ENCODE data around the gene UBE4A.
A peak's percentile ranks its signal among the peaks of the same experiment; 100 is the strongest.

Gene UBE4A

DNA sequence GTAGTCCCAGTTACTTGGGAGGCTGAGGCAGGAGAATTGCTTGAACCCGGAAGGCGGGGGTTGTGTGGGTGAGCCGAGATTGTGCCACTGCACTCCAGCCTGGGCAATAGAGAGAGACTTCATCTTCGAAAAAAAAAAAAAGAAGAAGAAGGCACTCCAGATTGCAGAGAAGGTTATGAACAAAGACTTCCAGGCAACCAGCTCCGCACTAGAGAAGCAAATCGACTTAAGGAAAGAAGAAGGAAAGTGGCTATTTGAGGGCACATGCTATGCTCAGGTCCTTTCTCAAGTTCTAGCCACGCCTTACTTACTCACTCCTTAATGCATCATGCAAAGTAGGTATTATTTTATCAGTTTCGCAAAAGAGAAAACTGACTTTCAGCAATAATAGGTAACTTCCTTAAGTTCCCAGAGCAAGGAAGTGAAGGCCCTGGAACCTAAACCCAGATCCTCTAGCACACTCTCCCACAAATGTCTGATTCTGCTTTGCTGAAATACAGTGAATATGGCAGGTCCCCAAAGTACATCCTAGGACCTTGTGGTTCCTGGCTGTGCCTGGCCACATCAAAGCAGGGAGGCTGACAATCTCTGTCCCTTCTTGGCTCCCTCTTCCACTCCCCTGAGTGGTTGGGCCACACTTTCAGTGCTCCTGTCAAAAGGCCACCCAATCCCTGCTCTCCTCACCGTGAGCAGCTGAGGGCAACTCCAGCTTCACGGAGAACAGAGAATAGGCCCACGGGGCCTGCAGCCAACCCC lies 40.6 kb upstream of the UBE4A start:
- H3K27ac ChIP-seq: peak overlapping the region in 10 of 11 experiments; percentile 5 to 88 (median 58); a peak in 18 of 22 replicates
- H3K27me3 ChIP-seq: no peaks in the 10 kb centered on the region
- TF ChIP-seq Cebpa-rat (IDR thresholded peaks at IDR 0.05): no peak
- H3K36me3 ChIP-seq: no peaks in the 10 kb centered on the region
- H3K4me2 ChIP-seq: peak overlapping the region; percentile 80 to 95 (median 86)
- no peak overlapping the region for H3K4me3 ChIP-seq
- peaks cover 0 to 5% (median 0%) of the 10 kb centered on the region in 11 experiments; a peak in 2 of 22 replicates for H3K9me3 ChIP-seq (replicated peaks in 1 of 11)
- H3K4me1 ChIP-seq: peaks cover 76 to 94% (median 86%) of the 10 kb centered on the region in 10 experiments
- peak overlapping the region in 7 of 11 experiments; percentile 14 to 41 (median 26); a peak in 7 of 22 replicates for H3K9ac ChIP-seq
- H4K20me1 ChIP-seq: no peaks in the 10 kb centered on the region

DNA sequence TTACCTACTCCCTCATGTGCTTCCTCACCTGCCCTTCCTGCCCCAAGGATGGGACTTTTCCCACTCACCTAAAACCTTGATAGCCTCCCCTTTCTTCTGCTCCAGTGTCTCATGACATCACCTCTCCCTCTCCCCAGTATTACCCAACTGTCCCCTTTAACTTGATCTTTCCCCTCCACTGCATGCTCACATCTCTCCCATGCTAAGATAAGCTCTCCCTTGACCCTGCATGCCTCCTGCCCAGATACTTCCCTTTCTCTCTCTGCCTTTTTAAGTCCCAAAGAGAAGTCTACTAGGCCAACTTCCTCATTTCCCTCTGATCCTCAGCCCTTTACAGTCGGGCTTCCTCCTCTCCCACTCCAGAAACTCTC lies 40.1 kb upstream of the UBE4A start:
- Histone ChIP-seq H3K4me2 (peak overlapping the region; percentile 80 to 95 (median 86)), H4K20me1 (no peaks in the 10 kb centered on the region), H3K27ac (peak overlapping the region in 10 of 11 experiments; percentile 5 to 88 (median 62); a peak in 18 of 22 replicates), H3K9me3 (replicated peaks in 1 of 11) (peaks cover 0 to 5% (median 0%) of the 10 kb centered on the region in 11 experiments; a peak in 2 of 22 replicates), H3K9ac (peak overlapping the region in 7 of 11 experiments; percentile 14 to 49 (median 26); a peak in 8 of 22 replicates), H3K4me1 (peaks cover 70 to 89% (median 80%) of the 10 kb centered on the region in 10 experiments), H3K27me3 (no peaks in the 10 kb centered on the region), H3K4me3 (no peak overlapping the region), H3K36me3 (no peaks in the 10 kb centered on the region)
- no peak for TF ChIP-seq Cebpa-rat (IDR thresholded peaks at IDR 0.05)

DNA sequence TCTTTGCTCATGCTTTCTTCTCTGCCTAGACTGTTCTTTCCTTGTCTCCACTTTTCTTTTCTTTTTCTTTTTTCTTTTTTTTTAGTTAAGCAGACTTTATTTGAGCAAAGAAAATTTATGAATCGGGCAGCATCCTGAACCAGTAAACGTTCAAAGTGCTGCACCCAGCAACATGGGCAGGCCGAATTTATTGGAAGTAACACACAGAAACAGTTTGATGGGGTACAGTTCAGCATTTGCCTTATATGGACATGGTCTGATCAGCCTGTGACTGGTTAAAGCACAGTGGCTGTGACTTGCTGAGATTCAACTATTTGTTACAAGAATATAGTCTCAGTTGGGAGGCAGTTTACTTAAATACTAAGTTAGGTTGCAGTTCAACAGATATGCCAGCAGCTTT lies 38.9 kb upstream of the UBE4A start:
- H3K9ac ChIP-seq: no peak overlapping the region
- peak overlapping the region in 6 of 11 experiments; percentile 83 to 95 (median 88); a peak in 12 of 22 replicates for H3K4me2 ChIP-seq
- no peaks in the 10 kb centered on the region for H4K20me1 ChIP-seq
- peaks cover 58 to 77% (median 68%) of the 10 kb centered on the region in 10 experiments for H3K4me1 ChIP-seq
- TF ChIP-seq Cebpa-rat (IDR thresholded peaks at IDR 0.05): no peak
- H3K4me3 ChIP-seq: no peak overlapping the region
- peaks cover 0 to 5% (median 0%) of the 10 kb centered on the region in 11 experiments; a peak in 2 of 22 replicates for H3K9me3 ChIP-seq (replicated peaks in 1 of 11)
- no peaks in the 10 kb centered on the region for H3K27me3 ChIP-seq
- H3K36me3 ChIP-seq: no peaks in the 10 kb centered on the region
- peak overlapping the region in 1 of 11 experiments; percentile 87; a peak in 1 of 22 replicates for H3K27ac ChIP-seq

DNA sequence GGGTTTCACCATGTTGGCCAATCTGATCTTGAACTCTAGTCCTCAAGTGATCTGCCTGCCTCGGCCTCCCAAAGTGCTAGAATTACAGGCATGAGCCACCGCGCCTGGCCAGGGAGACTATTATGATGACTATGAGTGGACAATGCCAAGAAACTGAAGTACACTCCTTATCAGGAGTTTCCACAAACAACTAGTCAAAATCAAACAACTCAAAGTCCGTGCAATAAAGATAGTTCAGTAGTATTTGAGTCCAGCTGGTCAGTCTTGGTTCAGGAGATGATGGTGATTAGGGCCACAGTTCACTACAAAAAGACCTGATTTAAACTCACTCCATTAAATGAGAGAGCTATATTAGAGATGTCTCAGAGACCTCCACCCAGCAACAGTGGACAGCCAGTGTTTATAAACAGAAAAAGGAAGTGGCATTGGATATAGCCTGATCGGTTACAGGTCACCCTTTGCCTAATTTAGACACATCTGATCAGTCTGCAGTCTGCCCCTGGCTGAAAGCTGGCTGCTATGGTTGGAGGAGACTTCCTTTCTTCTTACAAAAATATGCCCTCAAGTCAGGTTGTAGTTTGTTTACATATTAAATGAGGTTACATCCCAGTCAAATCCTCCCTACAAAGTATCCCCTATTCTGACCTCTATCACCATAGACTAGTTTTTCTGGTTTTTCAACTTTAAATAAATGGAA lies 37.9 kb upstream of the UBE4A start:
- Histone ChIP-seq H3K36me3 (no peaks in the 10 kb centered on the region), H3K4me1 (peaks cover 48 to 66% (median 58%) of the 10 kb centered on the region in 10 experiments), H3K27me3 (no peaks in the 10 kb centered on the region), H3K4me2 (peak overlapping the region; percentile 16 to 95 (median 52); a peak in 21 of 22 replicates), H4K20me1 (no peaks in the 10 kb centered on the region), H3K27ac (peak overlapping the region in 5 of 11 experiments; percentile 15 to 42 (median 34); a peak in 7 of 22 replicates), H3K9me3 (replicated peaks in 1 of 11) (peaks cover 0 to 5% (median 0%) of the 10 kb centered on the region in 11 experiments; a peak in 2 of 22 replicates), H3K4me3 (no peak overlapping the region), H3K9ac (peak overlapping the region in 1 of 11 experiments; percentile 5; a peak in 1 of 22 replicates)
- no peak for TF ChIP-seq Cebpa-rat (IDR thresholded peaks at IDR 0.05)

DNA sequence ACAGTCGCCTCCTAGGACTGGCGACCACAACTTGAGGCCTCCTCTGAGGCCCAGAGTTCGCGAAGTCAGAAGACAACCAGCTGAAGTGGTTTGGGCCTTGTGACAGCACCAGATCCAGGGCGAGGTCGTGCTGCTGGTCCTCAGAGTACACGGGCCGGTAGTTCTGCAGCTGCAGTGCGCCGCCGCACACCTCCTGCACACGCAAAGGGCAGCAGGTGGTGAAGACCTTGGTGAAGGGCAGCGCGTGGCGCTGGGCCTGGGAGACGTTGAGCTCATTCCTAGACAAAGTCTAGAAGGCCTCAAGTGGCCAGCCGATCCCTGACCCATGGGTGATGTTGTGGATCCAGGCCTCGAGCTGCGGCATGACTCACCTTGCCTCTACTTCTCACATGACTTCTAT lies 36.7 kb upstream of the UBE4A start:
- Histone ChIP-seq H3K4me2 (peak overlapping the region in 8 of 11 experiments; percentile 26 to 95 (median 68); a peak in 11 of 22 replicates), H3K36me3 (no peaks in the 10 kb centered on the region), H3K27me3 (no peaks in the 10 kb centered on the region), H3K4me1 (peaks cover 36 to 56% (median 47%) of the 10 kb centered on the region in 10 experiments), H4K20me1 (no peaks in the 10 kb centered on the region), H3K9ac (no peak overlapping the region), H3K4me3 (no peak overlapping the region), H3K27ac (peak overlapping the region in 1 of 11 experiments; percentile 20; a peak in 1 of 22 replicates), H3K9me3 (replicated peaks in 1 of 11) (peaks cover 0 to 5% (median 0%) of the 10 kb centered on the region in 11 experiments; a peak in 2 of 22 replicates)
- no peak for TF ChIP-seq Cebpa-rat (IDR thresholded peaks at IDR 0.05)

DNA sequence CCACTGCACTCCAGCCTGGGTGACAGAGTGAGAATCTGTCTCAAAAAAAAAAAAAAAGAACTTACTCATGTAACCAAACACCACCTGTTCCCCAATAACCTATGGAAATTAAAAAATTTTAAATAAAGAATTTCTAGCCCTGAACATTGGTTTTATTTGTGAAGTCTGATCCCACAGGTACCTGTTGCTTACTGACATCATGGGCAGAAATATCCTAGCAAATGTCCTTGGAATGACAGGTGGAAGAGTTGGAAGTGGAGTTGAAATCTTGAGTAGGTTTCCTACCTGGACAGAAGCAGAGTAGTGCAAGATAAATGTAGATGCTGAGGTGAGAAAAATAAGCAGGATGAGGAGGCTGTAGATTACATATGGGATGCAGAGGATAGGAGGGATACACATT lies 34.1 kb upstream of the UBE4A start:
- H3K4me1 ChIP-seq: peaks cover 15 to 35% (median 21%) of the 10 kb centered on the region in 10 experiments
- H3K4me2 ChIP-seq: no peak overlapping the region
- H3K9ac ChIP-seq: no peak overlapping the region
- TF ChIP-seq Cebpa-rat (IDR thresholded peaks at IDR 0.05): no peak
- no peaks in the 10 kb centered on the region for H3K36me3 ChIP-seq
- no peak overlapping the region for H3K27ac ChIP-seq
- H3K4me3 ChIP-seq: no peak overlapping the region
- peaks cover 0 to 11% (median 0%) of the 10 kb centered on the region in 11 experiments; a peak in 6 of 22 replicates for H3K9me3 ChIP-seq (replicated peaks in 1 of 11)
- no peaks in the 10 kb centered on the region for H4K20me1 ChIP-seq
- no peaks in the 10 kb centered on the region for H3K27me3 ChIP-seq

DNA sequence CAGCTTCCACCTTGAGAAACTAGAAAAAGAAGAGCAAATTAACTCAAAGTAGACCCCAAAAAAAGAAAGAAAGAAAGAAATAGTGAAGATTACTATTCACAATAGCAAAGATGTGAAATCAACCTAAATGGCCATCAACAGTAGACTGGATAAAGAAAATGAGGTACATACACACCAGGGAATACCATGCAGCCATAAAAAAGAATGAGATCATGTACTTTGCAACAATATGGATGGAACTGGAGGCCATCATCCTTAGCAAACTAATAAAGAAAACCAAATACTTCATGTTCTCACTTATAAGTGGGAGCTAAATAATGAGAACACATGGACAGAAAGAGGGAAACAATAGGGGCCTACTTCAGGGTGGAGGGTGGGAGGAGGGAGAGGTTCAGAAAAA lies 30.7 kb upstream of the UBE4A start:
- Histone ChIP-seq H3K9ac (no peak overlapping the region), H3K36me3 (no peaks in the 10 kb centered on the region), H3K4me1 (peaks cover 0 to 6% (median 0%) of the 10 kb centered on the region in 10 experiments; a peak in 1 of 20 replicates), H4K20me1 (no peaks in the 10 kb centered on the region), H3K27ac (no peak overlapping the region), H3K27me3 (no peaks in the 10 kb centered on the region), H3K4me3 (no peak overlapping the region), H3K4me2 (no peak overlapping the region), H3K9me3 (replicated peaks in 1 of 11) (peaks cover 4 to 22% (median 12%) of the 10 kb centered on the region in 11 experiments; a peak in 18 of 22 replicates)
- no peak for TF ChIP-seq Cebpa-rat (IDR thresholded peaks at IDR 0.05)

DNA sequence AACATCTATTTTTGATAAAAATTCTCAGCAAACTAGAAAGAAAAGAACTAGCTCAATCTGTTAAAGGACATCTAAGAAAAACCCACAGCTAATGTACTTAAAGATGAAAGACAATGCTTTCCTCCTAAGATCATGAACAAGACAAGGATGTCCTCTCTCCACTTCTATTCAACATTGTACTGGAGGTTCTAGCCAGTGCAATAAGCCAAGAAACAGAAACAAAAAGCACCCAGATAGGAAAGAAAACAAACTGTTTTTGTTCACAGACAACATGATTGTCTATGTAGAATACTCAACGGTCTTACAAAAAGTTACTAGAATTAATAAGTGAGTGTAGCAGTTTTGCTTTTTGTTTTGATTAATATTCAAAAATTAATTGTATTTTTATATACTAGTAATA lies 24.7 kb upstream of the UBE4A start:
- no peak overlapping the region for H3K27ac ChIP-seq
- H3K9ac ChIP-seq: no peak overlapping the region
- H3K4me2 ChIP-seq: no peak overlapping the region
- no peaks in the 10 kb centered on the region for H3K27me3 ChIP-seq
- peaks cover 4 to 20% (median 11%) of the 10 kb centered on the region in 11 experiments; a peak in 18 of 22 replicates for H3K9me3 ChIP-seq (replicated peaks in 1 of 11)
- no peak overlapping the region for H3K4me3 ChIP-seq
- peaks cover 7 to 12% (median 9%) of the 10 kb centered on the region in 10 experiments; a peak in 18 of 20 replicates for H3K4me1 ChIP-seq
- no peaks in the 10 kb centered on the region for H4K20me1 ChIP-seq
- no peak for TF ChIP-seq Cebpa-rat (IDR thresholded peaks at IDR 0.05)
- no peaks in the 10 kb centered on the region for H3K36me3 ChIP-seq

DNA sequence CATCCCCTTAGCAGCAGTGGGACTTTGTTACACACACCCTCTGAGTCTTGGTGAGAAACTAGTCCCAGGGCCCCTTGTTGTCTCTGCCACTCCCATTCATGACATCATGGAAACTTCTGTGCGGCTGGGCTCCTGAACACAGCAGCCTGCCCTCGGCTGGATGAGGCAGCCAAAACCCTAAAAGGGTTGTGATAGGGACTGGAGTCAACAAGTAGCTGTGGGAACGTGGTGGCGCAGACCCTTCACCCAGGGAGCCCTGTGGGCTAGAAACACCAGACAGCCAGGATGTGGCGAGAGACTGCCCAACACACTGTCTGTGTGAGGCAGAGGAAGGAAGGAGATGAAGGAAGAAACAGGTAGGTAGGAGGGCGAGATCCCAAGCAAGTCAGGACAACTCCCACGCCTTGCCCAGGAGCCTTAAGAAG lies 20.8 kb upstream of the UBE4A start:
- H3K4me1 ChIP-seq: peaks cover 7 to 12% (median 9%) of the 10 kb centered on the region in 10 experiments; a peak in 18 of 20 replicates
- H3K27ac ChIP-seq: no peak overlapping the region
- TF ChIP-seq Cebpa-rat (IDR thresholded peaks at IDR 0.05): no peak
- H3K9me3 ChIP-seq (replicated peaks in 1 of 11): peaks cover 0 to 2% (median 0%) of the 10 kb centered on the region in 11 experiments; a peak in 2 of 22 replicates
- no peaks in the 10 kb centered on the region for H3K36me3 ChIP-seq
- no peaks in the 10 kb centered on the region for H3K27me3 ChIP-seq
- no peaks in the 10 kb centered on the region for H4K20me1 ChIP-seq
- no peak overlapping the region for H3K9ac ChIP-seq
- H3K4me3 ChIP-seq: no peak overlapping the region
- peak overlapping the region; percentile 20 to 62 (median 42) for H3K4me2 ChIP-seq
